IMR-90 (cell line): Measurements from ENCODE around the gene CHI3L1. TPM values are rescaled to one million over a fixed set of nuclear protein-coding genes. Genes with fewer than 3 reads are reported as not detected.

ENCODE experiments used
- ATAC-seq: fragments of 200-7000 bp; cut with Tn5 transposase; 2 replicates; pipeline ENCODE4 v1.9.1; 2020; ENCODE audit warnings: low read depth, mild to moderate bottlenecking, moderate library complexity
- BruUV-seq: library from RNA; stranded (reverse); fragments of 400-500 nt; replicated peaks from 2 replicates; lab custom pipeline; 2021; lab: Mats Ljungman, UMichigan
- CTCF ChIA-PET: fragments of 300-600 bp; formaldehyde crosslinking; extraction: SDS; loops from one replicate; lab custom pipeline; 2021; ENCODE audit warnings: antibody characterized with exemption; lab: Yijun Ruan, JAX
- POLR2A ChIA-PET: fragments of 300-600 bp; sonication (Branson Sonifier 250); formaldehyde crosslinking; loops from one replicate; lab custom pipeline; 2022; ENCODE audit warnings: antibody characterized with exemption; ENCODE audit not compliant: unreplicated experiment; lab: Charles Lee
- DNase-seq: peaks from one replicate; pipeline ENCODE4 v3.0.0; 2013
- H2AFZ ChIP-seq: replicated peaks from 2 replicates; pipeline ENCODE3; 2013; ENCODE audit warnings: low read length, mild to moderate bottlenecking; ENCODE audit not compliant: poor library complexity
- H2AK5ac ChIP-seq: 2 replicates; pipeline ENCODE4 v1.6.1; 2013; ENCODE audit warnings: low read depth, low read length, inconsistent platforms
- H2AK9ac ChIP-seq: replicated peaks from 2 replicates; pipeline ENCODE3; 2013; ENCODE audit warnings: mild to moderate bottlenecking, low read depth, low read length, moderate library complexity; ENCODE audit not compliant: poor library complexity
- H2BK120ac ChIP-seq: 2 replicates; pipeline ENCODE4 v1.6.1; 2013; ENCODE audit warnings: low read depth, low read length, inconsistent platforms
- H2BK15ac ChIP-seq: 3 replicates; pipeline ENCODE4 v1.6.1; 2013; ENCODE audit warnings: low read depth, low read length, inconsistent platforms
- H2BK20ac ChIP-seq: 2 replicates; pipeline ENCODE4 v1.6.1; 2013; ENCODE audit warnings: low read depth, mild to moderate bottlenecking, inconsistent platforms, low read length, moderate library complexity
- H2BK5ac ChIP-seq: 2 replicates; pipeline ENCODE4 v1.6.1; 2013; ENCODE audit warnings: mild to moderate bottlenecking, low read depth, low read length, inconsistent platforms; ENCODE audit not compliant: poor library complexity, severe bottlenecking
- H3K14ac ChIP-seq: replicated peaks from 2 replicates; pipeline ENCODE4 v1.6.1; 2013; ENCODE audit warnings: low read depth, low read length, inconsistent platforms
- H3K18ac ChIP-seq: 2 replicates; pipeline ENCODE4 v1.6.1; 2013; ENCODE audit warnings: low read depth, low read length, control low read depth
- H3K23ac ChIP-seq: 2 replicates; pipeline ENCODE4 v1.6.1; 2013; ENCODE audit warnings: low read depth, low read length, inconsistent platforms
- H3K27ac ChIP-seq: 2 replicates; pipeline ENCODE4 v1.5.1; 2013; ENCODE audit warnings: mild to moderate bottlenecking, control low read depth, low read length; ENCODE audit not compliant: insufficient read depth
- H3K27me3 ChIP-seq: 2 replicates; pipeline ENCODE4 v1.6.1; 2013; ENCODE audit warnings: low read length; ENCODE audit not compliant: control insufficient read depth, insufficient read depth
- H3K36me3 ChIP-seq: 2 replicates; pipeline ENCODE4 v1.6.1; 2013; ENCODE audit warnings: low read length, mixed read lengths; ENCODE audit not compliant: control insufficient read depth, insufficient read depth
- H3K4ac ChIP-seq: 2 replicates; pipeline ENCODE4 v1.6.1; 2013; ENCODE audit warnings: low read depth, low read length, inconsistent platforms
- H3K4me1 ChIP-seq: 2 replicates; pipeline ENCODE4 v1.6.1; 2013; ENCODE audit warnings: low read length, mixed read lengths; ENCODE audit not compliant: control insufficient read depth, insufficient read depth
- H3K4me2 ChIP-seq: 2 replicates; pipeline ENCODE4 v1.6.1; 2013; ENCODE audit warnings: low read depth, mild to moderate bottlenecking, control low read depth, low read length, moderate library complexity
- H3K4me3 ChIP-seq: 2 replicates; pipeline ENCODE4 v1.5.1; 2013; ENCODE audit warnings: low read depth, mild to moderate bottlenecking, control low read depth, low read length, moderate library complexity; ENCODE audit not compliant: insufficient read depth
- H3K56ac ChIP-seq: 2 replicates; pipeline ENCODE4 v1.6.1; 2013; ENCODE audit warnings: low read length, inconsistent platforms; ENCODE audit not compliant: insufficient read depth; ENCODE audit errors: extremely low read depth
- H3K79me1 ChIP-seq, 2 experiments: 2 replicates each; pipeline ENCODE4 v1.6.1; 2013; ENCODE audit warnings: low read length in 2 of 2, inconsistent platforms in 1 of 2, low read depth in 1 of 2
- H3K9ac ChIP-seq: 2 replicates; pipeline ENCODE4 v1.6.1; 2013; ENCODE audit warnings: low read depth, low read length, control low read depth
- H3K9me1 ChIP-seq: 2 replicates; pipeline ENCODE4 v1.6.1; 2013; ENCODE audit warnings: low read length, inconsistent platforms; ENCODE audit not compliant: insufficient read depth
- H3K9me3 ChIP-seq: 2 replicates; pipeline ENCODE4 v1.6.1; 2013; ENCODE audit warnings: low read length; ENCODE audit not compliant: control insufficient read depth, insufficient read depth
- H4K20me1 ChIP-seq: 2 replicates; pipeline ENCODE4 v1.6.1; 2013; ENCODE audit warnings: low read length, inconsistent platforms; ENCODE audit not compliant: insufficient read depth
- H4K5ac ChIP-seq: 2 replicates; pipeline ENCODE4 v1.6.1; 2013; ENCODE audit warnings: mild to moderate bottlenecking, low read depth, low read length, control low read depth
- H4K8ac ChIP-seq, 2 experiments: 2 replicates each; pipeline ENCODE4 v1.6.1; 2013; ENCODE audit warnings: low read depth in 2 of 2, low read length in 2 of 2, control low read depth in 1 of 2, inconsistent platforms in 1 of 2
- H4K91ac ChIP-seq: 2 replicates; pipeline ENCODE4 v1.6.1; 2013; ENCODE audit warnings: low read depth, low read length, inconsistent platforms; ENCODE audit not compliant: insufficient read depth
- BHLHE40 ChIP-seq: fragments of 150-350 bp; IDR thresholded peaks from 2 replicates; pipeline ENCODE4 v1.6.1; 2016; ENCODE audit warnings: mild to moderate bottlenecking, low read depth, low read length
- CEBPB ChIP-seq: IDR thresholded peaks from 2 replicates; pipeline ENCODE4 v1.6.1; 2012; ENCODE audit warnings: low read depth, low read length, improper control_type of control experiment
- CHD1 ChIP-seq: IDR thresholded peaks from 2 replicates; pipeline ENCODE4 v1.6.1; 2012; ENCODE audit warnings: low read depth, low read length, improper control_type of control experiment
- CTCF ChIP-seq: conservative IDR thresholded peaks from 2 replicates; pipeline ENCODE4 v1.5.1; 2012; ENCODE audit warnings: mild to moderate bottlenecking, low read depth, low read length, improper control_type of control experiment
- FOS ChIP-seq: fragments of 150-350 bp; IDR thresholded peaks from 2 replicates; pipeline ENCODE4 v1.6.1; 2016; ENCODE audit warnings: low read depth, low read length
- MAFK ChIP-seq: IDR thresholded peaks from 2 replicates; pipeline ENCODE4 v1.6.1; 2012; ENCODE audit warnings: low read depth, low read length, improper control_type of control experiment
- MAZ ChIP-seq: IDR thresholded peaks from 2 replicates; pipeline ENCODE4 v1.6.1; 2012; ENCODE audit warnings: low read depth, mild to moderate bottlenecking, low read length, improper control_type of control experiment, moderate library complexity, borderline replicate concordance
- MXI1 ChIP-seq: IDR thresholded peaks from 2 replicates; pipeline ENCODE4 v1.6.1; 2012; ENCODE audit warnings: low read depth, mild to moderate bottlenecking, low read length, moderate library complexity, borderline replicate concordance
- NFE2L2 ChIP-seq: fragments of 150-350 bp; IDR thresholded peaks from 2 replicates; pipeline ENCODE4 v1.6.1; 2016; ENCODE audit warnings: low read depth, mild to moderate bottlenecking, low read length
- POLR2A ChIP-seq: IDR thresholded peaks from 2 replicates; pipeline ENCODE4 v1.6.1; 2012; ENCODE audit warnings: mild to moderate bottlenecking, low read depth, low read length
- RAD21 ChIP-seq: IDR thresholded peaks from 2 replicates; pipeline ENCODE4 v1.6.1; 2012; ENCODE audit warnings: low read length, improper control_type of control experiment
- RCOR1 ChIP-seq: IDR thresholded peaks from 2 replicates; pipeline ENCODE4 v1.6.1; 2012; ENCODE audit warnings: mild to moderate bottlenecking, low read length, improper control_type of control experiment; ENCODE audit not compliant: insufficient replicate concordance
- RFX5 ChIP-seq: IDR thresholded peaks from 2 replicates; pipeline ENCODE4 v1.8.0; 2012; ENCODE audit warnings: low read depth, mild to moderate bottlenecking, low read length, moderate library complexity
- SMC3 ChIP-seq: fragments of 150-350 bp; IDR thresholded peaks from 2 replicates; pipeline ENCODE4 v1.6.1; 2016; ENCODE audit warnings: low read depth, mild to moderate bottlenecking, antibody characterized with exemption, low read length, moderate library complexity
- USF2 ChIP-seq: fragments of 150-350 bp; IDR thresholded peaks from 2 replicates; pipeline ENCODE4 v1.6.1; 2017; ENCODE audit warnings: mild to moderate bottlenecking, antibody characterized with exemption, low read length, low read depth
- WGBS, 2 experiments: methylation state at CpG; one replicate each; pipeline versions ENCODE4 v1.1.5 to v1.1.7; 2013; ENCODE audit warnings: missing lambda C conversion rate in 2 of 2; ENCODE audit not compliant: insufficient read length in 1 of 2; ENCODE audit errors: extremely low coverage in 2 of 2; 5-methylcytosine and 5-hydroxymethylcytosine counted together
- dilution Hi-C: fragments of 300-500 bp; cut with HindIII; formaldehyde crosslinking; loops from one replicate; pipeline ENCODE4 v1.14.3; 2018; ENCODE audit warnings: low sequenced_read_pairs; ENCODE audit not compliant: unreplicated experiment
- in situ Hi-C: fragments of 300-500 bp; cut with MboI; formaldehyde crosslinking; loops from 3 replicates; pipeline ENCODE4 v1.14.3; 2019; ENCODE audit warnings: low sequenced_read_pairs, inconsistent platforms, mixed read lengths
- intact Hi-C: fragments of 100-400 bp; cut with micrococcal nuclease; formaldehyde crosslinking; loops from 2 replicates; pipeline ENCODE4 v1.10.0; 2022
- polyA plus RNA-seq, 3 experiments: library from polyadenylated mRNA; depleted of rRNA; stranded (reverse); fragments of >200 nt; gene quantifications; 2 replicates each; pipeline ENCODE4 v1.2.3, GENCODE V29; 2012; ENCODE audit warnings: low replicate concordance in 1 of 3
- total RNA-seq: library from RNA; depleted of rRNA; stranded (reverse); fragments of >200 nt; gene quantifications from 2 replicates; pipeline ENCODE4 v1.2.3, GENCODE V29; 2012
- TF ChIP-seq, protein P1 (sequence below): fragments of 150-350 bp; IDR thresholded peaks from 2 replicates; pipeline ENCODE4 v1.6.1; 2016; ENCODE audit warnings: low read depth, mild to moderate bottlenecking, low read length, moderate library complexity, borderline replicate concordance

CHI3L1 gene
- total and polyA plus RNA-seq, 2 of the 4 experiments (the other 2 are of a cell fraction): 0.17 TPM; not detected in 1

- Histone ChIP-seq H4K91ac (no peak overlapping the region), H2BK120ac (no peak overlapping the region), H3K23ac (no peak overlapping the region), H3K36me3 (no peaks in the 10 kb centered on the region), H3K27me3 (peaks cover 2% of the 10 kb centered on the region; the same call in 1 of the 2 replicates), H3K9me1 (peaks cover 15% of the 10 kb centered on the region; the same call in 1 of the 2 replicates), H2AK5ac (no peak overlapping the region), H3K4me3 (no peak overlapping the region), H2BK15ac (no peak overlapping the region), H3K14ac (no peak overlapping the region), H3K27ac (no peak overlapping the region), H4K8ac (no peak overlapping the region), H2AFZ (no peak overlapping the region), H3K9ac (no peak overlapping the region), H2AK9ac (no peak overlapping the region), H2BK20ac (no peak overlapping the region), H3K9me3 (no peaks in the 10 kb centered on the region), H3K4ac (no peak overlapping the region), H3K4me2 (no peak overlapping the region), H2BK5ac (no peak overlapping the region), H3K79me1 (no peaks in the 10 kb centered on the region), H4K5ac (no peak overlapping the region), H3K56ac (no peak overlapping the region), H3K4me1 (peaks cover 22% of the 10 kb centered on the region), H3K18ac (no peak overlapping the region), H4K20me1 (no peaks in the 10 kb centered on the region)
- no CpG with 5 or more reads among the region's 5 CpGs for WGBS, 2 experiments
- no TSS peak for BruUV-seq
- ATAC-seq: no peak
- intact Hi-C loops: no loop called here
- no peak for TF ChIP-seq MAFK
- no peak for TF ChIP-seq SMC3
- no peak for TF ChIP-seq MXI1
- no peak for TF ChIP-seq FOS
- TF ChIP-seq MAZ: no peak
- no peak for TF ChIP-seq CEBPB
- TF ChIP-seq, protein P1, sequence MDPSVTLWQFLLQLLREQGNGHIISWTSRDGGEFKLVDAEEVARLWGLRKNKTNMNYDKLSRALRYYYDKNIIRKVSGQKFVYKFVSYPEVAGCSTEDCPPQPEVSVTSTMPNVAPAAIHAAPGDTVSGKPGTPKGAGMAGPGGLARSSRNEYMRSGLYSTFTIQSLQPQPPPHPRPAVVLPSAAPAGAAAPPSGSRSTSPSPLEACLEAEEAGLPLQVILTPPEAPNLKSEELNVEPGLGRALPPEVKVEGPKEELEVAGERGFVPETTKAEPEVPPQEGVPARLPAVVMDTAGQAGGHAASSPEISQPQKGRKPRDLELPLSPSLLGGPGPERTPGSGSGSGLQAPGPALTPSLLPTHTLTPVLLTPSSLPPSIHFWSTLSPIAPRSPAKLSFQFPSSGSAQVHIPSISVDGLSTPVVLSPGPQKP: no peak
- TF ChIP-seq BHLHE40: no peak
- TF ChIP-seq RAD21: no peak
- TF ChIP-seq NFE2L2: no peak
- TF ChIP-seq USF2: no peak
- no peak for TF ChIP-seq CHD1
- TF ChIP-seq POLR2A: no peak
- no peak for TF ChIP-seq RCOR1
- TF ChIP-seq CTCF: no peak
- TF ChIP-seq RFX5: no peak
- ChIA-PET CTCF (interaction anchor here (2.3 to 2.9 kb wide), 2 partner anchors 56 to 134 kb away, joined by 6 to 20 read pairs; no protein-coding TSS in a partner anchor), POLR2A (no interaction called here)
- dilution Hi-C loops: no loop called here
- no peak for DNase-seq
- in situ Hi-C loops: no loop called here
Observed at GRCh38 chr1:203173566-203173965, 12.9 kb downstream of the CHI3L1 start.
